H1 (cell line): Measurements from ENCODE around the gene PDZRN3. TPM values are rescaled to one million over a fixed set of nuclear protein-coding genes. Genes with fewer than 3 reads are reported as not detected.

Source experiments
- CTCF ChIA-PET: fragments of 300-600 bp; sonication (Branson Sonifier 250); formaldehyde crosslinking; loops from one replicate; lab custom pipeline; 2021; ENCODE audit not compliant: partially characterized antibody; lab: Charles Lee
- POLR2A ChIA-PET: fragments of 300-600 bp; sonication (Branson Sonifier 250); formaldehyde crosslinking; loops from one replicate; lab custom pipeline; 2021; ENCODE audit warnings: inconsistent platforms; ENCODE audit not compliant: partially characterized antibody; lab: Charles Lee
- DNase-seq, 2 experiments: peaks; one replicate each; pipeline versions ENCODE4 v3.0.0 to v3.0.0-alpha.2; 2010 to 2022; ENCODE audit warnings: low spot score in 2 of 2, low read depth in 1 of 2, mixed read lengths in 1 of 2
- FAIRE-seq: peaks from 2 replicates; lab custom pipeline; 2011; peaks lifted over from hg19 to GRCh38; lab: Jason Lieb, UNC
- H2AFZ ChIP-seq: 2 replicates; pipeline ENCODE4 v1.8.1; 2012; ENCODE audit warnings: low read length, inconsistent platforms
- H2AK5ac ChIP-seq: 2 replicates; pipeline ENCODE4 v1.6.1; 2013; ENCODE audit warnings: low read depth, low read length
- H2BK120ac ChIP-seq: replicated peaks from 2 replicates; pipeline ENCODE3; 2013; ENCODE audit warnings: low read depth, low read length, inconsistent platforms
- H2BK12ac ChIP-seq: 2 replicates; pipeline ENCODE4 v1.6.1; 2013; ENCODE audit warnings: low read depth, low read length
- H2BK15ac ChIP-seq: 2 replicates; pipeline ENCODE4 v1.6.1; 2013; ENCODE audit warnings: low read length
- H2BK20ac ChIP-seq: 2 replicates; pipeline ENCODE4 v1.6.1; 2013; ENCODE audit warnings: low read length
- H2BK5ac ChIP-seq: 2 replicates; pipeline ENCODE4 v1.6.1; 2013; ENCODE audit warnings: low read depth, low read length
- H3K14ac ChIP-seq: 2 replicates; pipeline ENCODE4 v1.6.1; 2013; ENCODE audit warnings: inconsistent platforms; ENCODE audit not compliant: insufficient read length
- H3K18ac ChIP-seq: 2 replicates; pipeline ENCODE4 v1.6.1; 2013; ENCODE audit warnings: low read length; ENCODE audit errors: extremely low read depth
- H3K23ac ChIP-seq: 2 replicates; pipeline ENCODE4 v1.6.1; 2013; ENCODE audit warnings: inconsistent platforms; ENCODE audit not compliant: insufficient read length
- H3K23me2 ChIP-seq: 2 replicates; pipeline ENCODE4 v1.6.1; 2013; ENCODE audit warnings: low read depth, low read length
- H3K27ac ChIP-seq: 2 replicates; pipeline ENCODE4 v1.6.1; 2011; ENCODE audit warnings: low read depth, low read length, inconsistent platforms
- H3K27me3 ChIP-seq, 4 experiments: replicated peaks in 1 of 4; 1 replicate in 1 of 4; 2 replicates in 3 of 4; pipeline versions ENCODE4 v1.6.1 to v1.8.1; 2011 to 2013; ENCODE audit warnings: low read length in 3 of 4, mild to moderate bottlenecking in 3 of 4, inconsistent platforms in 2 of 4, mixed read lengths in 2 of 4, moderate library complexity in 1 of 4; ENCODE audit not compliant: control insufficient read depth in 3 of 4, insufficient read depth in 3 of 4; ENCODE audit errors: extremely low read depth in 1 of 4
- H3K36me3 ChIP-seq, 4 experiments: 2 replicates each; pipeline versions ENCODE4 v1.6.1 to v1.8.1; 2011 to 2013; ENCODE audit warnings: mild to moderate bottlenecking in 4 of 4, low read length in 3 of 4, moderate library complexity in 2 of 4, control low read depth in 1 of 4, inconsistent platforms in 1 of 4; ENCODE audit not compliant: insufficient read depth in 4 of 4, control insufficient read depth in 2 of 4
- H3K4ac ChIP-seq: replicated peaks from 2 replicates; pipeline ENCODE3; 2013; ENCODE audit warnings: low read length, low read depth, mixed read lengths, inconsistent platforms; ENCODE audit not compliant: insufficient read length
- H3K4me1 ChIP-seq, 4 experiments: replicated peaks in 1 of 4; 1 replicate in 1 of 4; 2 replicates in 3 of 4; pipeline versions ENCODE4 v1.6.1 to v1.8.1; 2011 to 2013; ENCODE audit warnings: low read length in 3 of 4, inconsistent platforms in 2 of 4, mixed read lengths in 1 of 4; ENCODE audit not compliant: insufficient read depth in 4 of 4, control insufficient read depth in 3 of 4
- H3K4me2 ChIP-seq, 2 experiments: 2 replicates each; pipeline versions ENCODE4 v1.6.1 to v1.8.1; 2011 to 2013; ENCODE audit warnings: low read depth in 2 of 2, low read length in 2 of 2, control low read depth in 1 of 2, inconsistent platforms in 1 of 2, mild to moderate bottlenecking in 1 of 2; ENCODE audit not compliant: insufficient read depth in 1 of 2
- H3K4me3 ChIP-seq, 4 experiments: fragments of 200-600, 300-600 bp in 1 of 4; sonication (generic), shearing (Covaris generic), sonication (Bioruptor Twin) in 1 of 4; 2 replicates each; pipeline versions ENCODE4 v1.5.1 to v1.8.1; 2011 to 2016; ENCODE audit warnings: low read length in 4 of 4, low read depth in 3 of 4, control low read depth in 2 of 4, inconsistent platforms in 2 of 4, mild to moderate bottlenecking in 2 of 4, mixed read lengths in 1 of 4, moderate library complexity in 1 of 4; ENCODE audit not compliant: insufficient read depth in 2 of 4; ENCODE audit errors: extremely low read depth in 1 of 4
- H3K56ac ChIP-seq: replicated peaks from 2 replicates; pipeline ENCODE3; 2013; ENCODE audit warnings: low read depth, mild to moderate bottlenecking, mixed read lengths, low read length, inconsistent platforms; ENCODE audit not compliant: insufficient read length
- H3K79me1 ChIP-seq: 2 replicates; pipeline ENCODE4 v1.6.1; 2013; ENCODE audit warnings: low read depth, low read length, control low read depth
- H3K79me2 ChIP-seq, 2 experiments: 2 replicates each; pipeline versions ENCODE4 v1.6.1 to v1.8.1; 2012 to 2013; ENCODE audit warnings: low read length in 2 of 2, mild to moderate bottlenecking in 2 of 2, inconsistent platforms in 1 of 2; ENCODE audit not compliant: insufficient read depth in 2 of 2, control insufficient read depth in 1 of 2
- H3K9ac ChIP-seq, 4 experiments: replicated peaks in 1 of 4; 1 replicate in 1 of 4; 2 replicates in 3 of 4; pipeline versions ENCODE4 v1.6.1 to v1.8.1; 2011 to 2013; ENCODE audit warnings: low read depth in 3 of 4, low read length in 3 of 4, control low read depth in 2 of 4, mild to moderate bottlenecking in 2 of 4, moderate library complexity in 2 of 4, inconsistent platforms in 1 of 4; ENCODE audit errors: extremely low read depth in 1 of 4
- H3K9me3 ChIP-seq, 2 experiments: 2 replicates each; pipeline versions ENCODE4 v1.6.1 to v1.8.1; 2012 to 2013; ENCODE audit warnings: mild to moderate bottlenecking in 2 of 2, moderate library complexity in 2 of 2, control low read depth in 1 of 2, inconsistent platforms in 1 of 2, low read depth in 1 of 2, low read length in 1 of 2, mixed read lengths in 1 of 2; ENCODE audit not compliant: insufficient read depth in 2 of 2
- H4K20me1 ChIP-seq, 2 experiments: replicated peaks in 1 of 2; 2 replicates each; pipeline versions ENCODE3 to v1.8.1; 2011 to 2013; ENCODE audit warnings: inconsistent platforms in 2 of 2, low read length in 2 of 2, mild to moderate bottlenecking in 1 of 2; ENCODE audit not compliant: insufficient read depth in 2 of 2, control insufficient read depth in 1 of 2
- H4K5ac ChIP-seq: 2 replicates; pipeline ENCODE4 v1.6.1; 2013; ENCODE audit warnings: low read length, low read depth, mixed read lengths, inconsistent platforms; ENCODE audit not compliant: insufficient read length
- H4K8ac ChIP-seq: 2 replicates; pipeline ENCODE4 v1.8.0; 2013; ENCODE audit warnings: mild to moderate bottlenecking, moderate library complexity, low read length, inconsistent platforms; ENCODE audit not compliant: insufficient read depth; ENCODE audit errors: extremely low read depth
- H4K91ac ChIP-seq: replicated peaks from 2 replicates; pipeline ENCODE3; 2013; ENCODE audit warnings: low read length, mixed read lengths, inconsistent platforms; ENCODE audit not compliant: insufficient read length
- ASH2L ChIP-seq: fragments of 200-600, 300-600 bp; sonication (generic); IDR thresholded peaks from one replicate; pipeline ENCODE4 v1.7.1; 2017; ENCODE audit warnings: low read length
- CBX5 ChIP-seq: fragments of 300-800, 300-1000 bp; sonication (generic); IDR thresholded peaks from 2 replicates; pipeline ENCODE4 v1.7.1; 2016; ENCODE audit warnings: antibody characterized with exemption, low read length, low read depth
- GTF2F1 ChIP-seq: IDR thresholded peaks from 2 replicates; pipeline ENCODE4 v1.6.1; 2012; ENCODE audit warnings: low read depth, low read length, improper control_type of control experiment, borderline replicate concordance
- POLR2A ChIP-seq, 2 experiments: IDR thresholded peaks; 1 replicate in 1 of 2; 2 replicates in 1 of 2; pipeline ENCODE4 v1.6.1; 2011; ENCODE audit warnings: low read depth in 2 of 2, low read length in 2 of 2, mild to moderate bottlenecking in 2 of 2; ENCODE audit errors: control extremely low read depth in 1 of 2
- POLR2AphosphoS5 ChIP-seq: IDR thresholded peaks from 2 replicates; pipeline ENCODE4 v1.6.1; 2011; ENCODE audit warnings: low read depth, low read length
- SAP30 ChIP-seq: fragments of 300-600 bp; sonication (generic); IDR thresholded peaks from 2 replicates; pipeline ENCODE4 v1.7.1; 2012; ENCODE audit warnings: low read length, moderate library complexity, mild to moderate bottlenecking, inconsistent platforms; ENCODE audit not compliant: insufficient read depth, insufficient replicate concordance
- SIRT6 ChIP-seq: IDR thresholded peaks from one replicate; pipeline ENCODE4 v1.7.1; 2012; ENCODE audit warnings: low read length, inconsistent platforms
- SP2 ChIP-seq: IDR thresholded peaks from 2 replicates; pipeline ENCODE4 v1.6.1; 2012; ENCODE audit warnings: mild to moderate bottlenecking, low read length, inconsistent platforms
- TEAD4 ChIP-seq: IDR thresholded peaks from 2 replicates; pipeline ENCODE4 v1.6.1; 2012; ENCODE audit warnings: low read depth, low read length, inconsistent platforms, mixed read lengths
- WGBS, 2 experiments: shearing (Covaris generic) in 1 of 2; methylation state at CpG; one replicate each; pipeline versions ENCODE4 v1.1.6 to v1.1.7; 2013 to 2015; ENCODE audit warnings: low lambda C conversion rate in 2 of 2, mixed read lengths in 2 of 2, inconsistent platforms in 1 of 2, low coverage in 1 of 2, missing lambda C conversion rate in 1 of 2; ENCODE audit not compliant: insufficient replicate concordance in 2 of 2, insufficient coverage in 1 of 2, insufficient read length in 1 of 2; ENCODE audit errors: extremely low coverage in 1 of 2, missing lambda C conversion rate in 1 of 2; 5-methylcytosine and 5-hydroxymethylcytosine counted together
- polyA plus RNA-seq, 7 experiments: library from polyadenylated mRNA; depleted of rRNA in 3 of 7; stranded (reverse) in 5 of 7; unstranded in 2 of 7; fragments of >200 nt in 5 of 7; fragments of 200-250 nt in 2 of 7; gene quantifications; 1 replicate in 5 of 7; 2 replicates in 1 of 7; 4 replicates in 1 of 7; pipeline versions ENCODE4 v1.2.1 to v1.2.3, GENCODE V29; 2011 to 2013; ENCODE audit warnings: missing spikeins in 2 of 7, mixed read lengths in 2 of 7
- total RNA-seq: library from RNA; stranded (reverse); fragmentation: NEBNext Ultra II Directional; extraction: Animal tissue kit (Norgen Biotek cat#: 25700); gene quantifications from 2 replicates; pipeline ENCODE4 v1.2.1, GENCODE V29; 2021
- TF ChIP-seq, protein P1 (sequence below): IDR thresholded peaks from 2 replicates; pipeline ENCODE4 v1.6.1; 2012; ENCODE audit warnings: inconsistent platforms

Gene PDZRN3
- total and polyA plus RNA-seq, 2 of the 8 experiments (the other 6 are each of a cell fraction or from before 2014, with no cell fraction given), result 4.2 to 20.5 TPM

DNA sequence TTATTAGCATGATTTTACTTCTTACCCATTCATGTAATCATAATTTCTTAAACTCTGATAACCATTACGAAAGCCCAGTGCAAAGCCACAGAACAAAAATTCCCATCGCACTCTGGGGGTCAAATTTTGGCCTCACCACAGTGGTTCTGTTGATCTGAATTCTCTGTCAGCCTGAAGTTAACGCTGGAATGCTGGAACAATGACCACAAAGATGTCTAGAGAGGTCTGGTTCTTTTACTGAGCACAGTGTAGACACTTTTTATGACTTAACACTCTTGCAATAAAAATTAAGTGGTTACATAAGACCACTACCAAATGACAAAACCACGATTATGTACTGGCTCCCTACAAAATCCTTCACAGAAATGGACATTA is 94.7 kb downstream of the PDZRN3 start:
- Histone ChIP-seq H2BK5ac (no peak overlapping the region), H3K36me3 (no peaks in the 10 kb centered on the region), H3K23me2 (no peaks in the 10 kb centered on the region; the same call in 1 of the 2 replicates), H3K4me2 (no peak overlapping the region), H3K27me3 (no peaks in the 10 kb centered on the region), H3K56ac (no peak overlapping the region), H2BK12ac (no peak overlapping the region), H3K79me2 (peaks cover 0 to 4% of the 10 kb centered on the region in 2 experiments; a peak in 2 of 4 replicates), H4K20me1 (peaks cover 0 to 2% of the 10 kb centered on the region in 2 experiments), H4K8ac (no peak overlapping the region), H3K4me1 (peaks cover 0 to 3% (median 1%) of the 10 kb centered on the region in 4 experiments; a peak in 3 of 7 replicates), H2BK120ac (no peak overlapping the region), H4K91ac (no peak overlapping the region), H4K5ac (no peak overlapping the region), H2BK20ac (no peak overlapping the region), H3K4ac (no peak overlapping the region), H3K18ac (no peak overlapping the region), H3K9me3 (no peaks in the 10 kb centered on the region), H2AK5ac (no peak overlapping the region), H2AFZ (no peak overlapping the region), H3K23ac (no peak overlapping the region), H2BK15ac (no peak overlapping the region), H3K27ac (no peak overlapping the region), H3K4me3 (no peak overlapping the region), H3K14ac (no peak overlapping the region), H3K79me1 (no peaks in the 10 kb centered on the region; the same call in 1 of the 2 replicates), H3K9ac (no peak overlapping the region)
- TF ChIP-seq POLR2A (IDR thresholded peaks at IDR 0.05; ENCODE audit: control extremely low read depth in 1 of 2, low read depth in 2 of 2, low read length in 2 of 2) (no peak), POLR2AphosphoS5 (no peak), TEAD4 (no peak), SAP30 (no peak), CBX5 (no peak), SP2 (no peak), GTF2F1 (no peak), ASH2L (no peak), SIRT6 (no peak)
- TF ChIP-seq, protein P1, sequence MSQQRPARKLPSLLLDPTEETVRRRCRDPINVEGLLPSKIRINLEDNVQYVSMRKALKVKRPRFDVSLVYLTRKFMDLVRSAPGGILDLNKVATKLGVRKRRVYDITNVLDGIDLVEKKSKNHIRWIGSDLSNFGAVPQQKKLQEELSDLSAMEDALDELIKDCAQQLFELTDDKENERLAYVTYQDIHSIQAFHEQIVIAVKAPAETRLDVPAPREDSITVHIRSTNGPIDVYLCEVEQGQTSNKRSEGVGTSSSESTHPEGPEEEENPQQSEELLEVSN, result no peak
- ChIA-PET CTCF (no interaction called here), POLR2A (no interaction called here)
- 91% methylated on average over 4 of the region's 4 CpGs; no CpG with 5 or more reads in 1 of the 2 experiments for WGBS, 2 experiments
- DNase-seq (no peak), FAIRE-seq (no peak)
